GM12878 (cell line): ENCODE measurements around the gene ANKMY1. TPM values are rescaled to one million over a fixed set of nuclear protein-coding genes. Genes with fewer than 3 reads are reported as not detected.

ENCODE experiments used
- ATAC-seq: fragments of 200-7000 bp; cut with Tn5 transposase; 3 replicates; pipeline ENCODE4 v1.9.1; 2020; ENCODE audit warnings: mild to moderate bottlenecking, moderate library complexity
- BruUV-seq: library from RNA; stranded (reverse); fragments of 400-500 nt; replicated peaks from 2 replicates; lab custom pipeline; 2021; lab: Mats Ljungman, UMichigan
- CTCF ChIA-PET: fragments of 300-600 bp; sonication (Branson Sonifier 250); formaldehyde crosslinking; extraction: SDS; loops from one replicate; lab custom pipeline; 2021; ENCODE audit warnings: inconsistent platforms; lab: Yijun Ruan, JAX
- POLR2A ChIA-PET: fragments of 350-600 bp; formaldehyde crosslinking; extraction: SDS; loops from one replicate; lab custom pipeline; 2021; ENCODE audit warnings: inconsistent platforms; lab: Charles Lee
- RAD21 ChIA-PET: fragments of 300-600 bp; sonication (Branson Sonifier 250); formaldehyde crosslinking; loops from one replicate; lab custom pipeline; 2023; ENCODE audit warnings: antibody characterized with exemption; ENCODE audit not compliant: unreplicated experiment; lab: Charles Lee
- SMC1A ChIA-PET: fragments of 300-600 bp; sonication (Branson Sonifier 250); formaldehyde crosslinking; loops from one replicate; lab custom pipeline; 2023; ENCODE audit not compliant: unreplicated experiment, uncharacterized antibody; lab: Charles Lee
- DNase-seq: peaks from one replicate; pipeline ENCODE4 v3.0.0-alpha.2; 2011; ENCODE audit warnings: low read depth, low spot score
- FAIRE-seq: peaks from 3 replicates; lab custom pipeline; 2011; peaks lifted over from hg19 to GRCh38; lab: Jason Lieb, UNC
- H2AFZ ChIP-seq: 2 replicates; pipeline ENCODE4 v1.6.0; 2011; ENCODE audit warnings: low read depth, low read length, control low read depth; ENCODE audit not compliant: control insufficient read depth
- H3K27ac ChIP-seq: 2 replicates; pipeline ENCODE4 v1.5.1; 2011; ENCODE audit warnings: control low read depth; ENCODE audit not compliant: control insufficient read depth, insufficient read depth
- H3K27me3 ChIP-seq, 2 experiments: replicated peaks in 1 of 2; 2 replicates each; pipeline versions ENCODE4 v1.6.0 to v1.6.1; 2011; ENCODE audit warnings: low read length in 1 of 2; ENCODE audit not compliant: control insufficient read depth in 2 of 2, insufficient read depth in 2 of 2
- H3K36me3 ChIP-seq, 2 experiments: 2 replicates each; pipeline ENCODE4 v1.5.1; 2011; ENCODE audit warnings: low read length in 1 of 2; ENCODE audit not compliant: control insufficient read depth in 2 of 2, insufficient read depth in 2 of 2
- H3K4me1 ChIP-seq: 2 replicates; pipeline ENCODE4 v1.6.1; 2011; ENCODE audit warnings: mild to moderate bottlenecking, low read length, moderate library complexity, mixed read lengths; ENCODE audit not compliant: control insufficient read depth, insufficient read depth
- H3K4me2 ChIP-seq: 2 replicates; pipeline ENCODE4 v1.6.0; 2011; ENCODE audit warnings: control low read depth; ENCODE audit not compliant: control insufficient read depth, insufficient read depth
- H3K4me3 ChIP-seq: fragments of 200-600 bp; sonication (generic); 2 replicates; pipeline ENCODE4 v1.5.1; 2016
- H3K79me2 ChIP-seq: 2 replicates; pipeline ENCODE4 v1.6.0; 2011; ENCODE audit warnings: low read length; ENCODE audit not compliant: control insufficient read depth, insufficient read depth
- H3K9ac ChIP-seq: 2 replicates; pipeline ENCODE4 v1.8.0; 2011; ENCODE audit warnings: low read length, control low read depth, mixed read lengths; ENCODE audit not compliant: control insufficient read depth, insufficient read depth
- H3K9me3 ChIP-seq: replicated peaks from 3 replicates; pipeline ENCODE4 v1.5.1; 2011; ENCODE audit warnings: mild to moderate bottlenecking, low read length; ENCODE audit not compliant: control insufficient read depth, insufficient read depth
- H4K20me1 ChIP-seq: 2 replicates; pipeline ENCODE4 v1.6.0; 2011; ENCODE audit not compliant: control insufficient read depth, insufficient read depth
- CEBPB ChIP-seq, 2 experiments: fragments of 150-350 bp in 1 of 2; IDR thresholded peaks; 2 replicates each; pipeline ENCODE4 v1.6.1; 2012 to 2014; ENCODE audit warnings: low read depth in 2 of 2, low read length in 2 of 2, borderline replicate concordance in 1 of 2, inconsistent platforms in 1 of 2
- GATAD2B ChIP-seq: fragments of 450-650 bp; conservative IDR thresholded peaks from 2 replicates; pipeline ENCODE4 v1.6.1; 2017; ENCODE audit warnings: low read depth, mild to moderate bottlenecking, moderate library complexity
- HDAC2 ChIP-seq: fragments of 200-600 bp; sonication (generic); IDR thresholded peaks from 2 replicates; pipeline ENCODE4 v1.6.1; 2017
- NBN ChIP-seq: fragments of 450-650 bp; IDR thresholded peaks from 2 replicates; pipeline ENCODE4 v1.6.1; 2016
- NFYB ChIP-seq: IDR thresholded peaks from 2 replicates; pipeline ENCODE4 v1.6.1; 2011; ENCODE audit warnings: low read depth, mild to moderate bottlenecking, low read length, improper control_type of control experiment, moderate library complexity; ENCODE audit not compliant: insufficient read depth
- RFX5 ChIP-seq: IDR thresholded peaks from 2 replicates; pipeline ENCODE4 v1.6.1; 2011; ENCODE audit warnings: low read depth, low read length, improper control_type of control experiment
- TARDBP ChIP-seq: IDR thresholded peaks from 2 replicates; pipeline ENCODE4 v1.6.1; 2016; ENCODE audit warnings: borderline replicate concordance
- ZNF24 ChIP-seq: fragments of 450-650 bp; IDR thresholded peaks from 2 replicates; pipeline ENCODE4 v1.6.1; 2017; ENCODE audit warnings: antibody characterized with exemption, mild to moderate bottlenecking
- ZZZ3 ChIP-seq: IDR thresholded peaks from 2 replicates; pipeline ENCODE4 v1.6.1; 2011; ENCODE audit warnings: low read depth; ENCODE audit not compliant: control insufficient read depth, insufficient read length
- WGBS: methylation state at CpG from one replicate; pipeline ENCODE4 v1.1.6; 2016; ENCODE audit warnings: low lambda C conversion rate; ENCODE audit not compliant: insufficient replicate concordance, insufficient coverage; ENCODE audit errors: missing lambda C conversion rate; 5-methylcytosine and 5-hydroxymethylcytosine counted together
- in situ Hi-C: fragments of 300-500 bp; cut with MboI; formaldehyde crosslinking; loops from 9 replicates; pipeline ENCODE4 v1.14.3; 2018; ENCODE audit warnings: mixed read lengths
- intact Hi-C: fragments of 100-400 bp; cut with micrococcal nuclease; formaldehyde crosslinking; loops from one replicate; pipeline ENCODE4 v1.14.2; 2022; ENCODE audit not compliant: unreplicated experiment
- polyA plus RNA-seq, 11 experiments: library from polyadenylated mRNA; depleted of rRNA in 4 of 11; unstranded in 6 of 11; stranded (reverse) in 5 of 11; fragments of >200 nt; fragmentation: Nextera tagmentation in 4 of 11; fragmentation: Illumina TruSeq in 1 of 11; extraction: Ambion mirVana in 4 of 11; extraction: Trizol in 1 of 11; gene quantifications; 1 replicate in 1 of 11; 2 replicates in 10 of 11; pipeline versions ENCODE4 v1.2.1 to v1.2.3, GENCODE V29; 2011 to 2016; ENCODE audit warnings: inconsistent platforms in 2 of 11, missing spikeins in 2 of 11, low read depth in 1 of 11
- total RNA-seq, 4 experiments: library from RNA; depleted of rRNA in 3 of 4; stranded (reverse); fragments of >200 nt in 3 of 4; fragmentation: Illumina TruSeq in 1 of 4; extraction: Trizol in 1 of 4; gene quantifications; 2 replicates each; pipeline versions ENCODE4 v1.2.1 to v1.2.3, GENCODE V29; 2013 to 2021
- TF ChIP-seq, protein P1 (sequence below): fragments of 450-650 bp; IDR thresholded peaks from 2 replicates; pipeline ENCODE4 v1.6.1; 2017; ENCODE audit warnings: mild to moderate bottlenecking
- TF ChIP-seq, protein P2 (sequence below): IDR thresholded peaks from 2 replicates; pipeline ENCODE4 v1.6.1; 2012; ENCODE audit warnings: mild to moderate bottlenecking, low read depth, low read length
- TF ChIP-seq, protein P3 (sequence below): fragments of 450-650 bp; IDR thresholded peaks from 2 replicates; pipeline ENCODE4 v1.6.1; 2017; ENCODE audit warnings: mild to moderate bottlenecking, moderate library complexity

Gene ANKMY1
- total and polyA plus RNA-seq, 10 of the 15 experiments (the other 5 are each of a cell fraction or from before 2014, with no cell fraction given) = 1.1 to 15.3 (median 11.1) TPM

DNA sequence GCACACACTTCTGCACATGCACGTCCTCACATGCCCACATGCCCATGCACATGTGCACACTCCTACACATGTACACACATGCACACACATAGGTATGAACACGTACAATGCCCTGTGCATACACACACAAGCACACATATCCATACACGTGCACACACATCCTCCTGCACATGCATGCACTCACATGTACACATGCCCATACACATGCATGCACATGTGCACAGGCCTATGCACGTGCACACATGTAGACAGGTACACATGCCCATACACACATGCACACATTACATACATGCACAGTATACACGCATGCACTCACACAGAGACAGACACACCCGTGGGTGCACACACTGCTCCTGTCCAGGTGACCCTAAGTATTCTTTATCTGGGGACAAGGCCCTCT, 88.0 kb downstream of the ANKMY1 start (continued):
- TF ChIP-seq, protein P1, sequence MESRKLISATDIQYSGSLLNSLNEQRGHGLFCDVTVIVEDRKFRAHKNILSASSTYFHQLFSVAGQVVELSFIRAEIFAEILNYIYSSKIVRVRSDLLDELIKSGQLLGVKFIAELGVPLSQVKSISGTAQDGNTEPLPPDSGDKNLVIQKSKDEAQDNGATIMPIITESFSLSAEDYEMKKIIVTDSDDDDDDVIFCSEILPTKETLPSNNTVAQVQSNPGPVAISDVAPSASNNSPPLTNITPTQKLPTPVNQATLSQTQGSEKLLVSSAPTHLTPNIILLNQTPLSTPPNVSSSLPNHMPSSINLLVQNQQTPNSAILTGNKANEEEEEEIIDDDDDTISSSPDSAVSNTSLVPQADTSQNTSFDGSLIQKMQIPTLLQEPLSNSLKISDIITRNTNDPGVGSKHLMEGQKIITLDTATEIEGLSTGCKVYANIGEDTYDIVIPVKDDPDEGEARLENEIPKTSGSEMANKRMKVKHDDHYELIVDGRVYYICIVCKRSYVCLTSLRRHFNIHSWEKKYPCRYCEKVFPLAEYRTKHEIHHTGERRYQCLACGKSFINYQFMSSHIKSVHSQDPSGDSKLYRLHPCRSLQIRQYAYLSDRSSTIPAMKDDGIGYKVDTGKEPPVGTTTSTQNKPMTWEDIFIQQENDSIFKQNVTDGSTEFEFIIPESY = no peak
- TF ChIP-seq, protein P2, sequence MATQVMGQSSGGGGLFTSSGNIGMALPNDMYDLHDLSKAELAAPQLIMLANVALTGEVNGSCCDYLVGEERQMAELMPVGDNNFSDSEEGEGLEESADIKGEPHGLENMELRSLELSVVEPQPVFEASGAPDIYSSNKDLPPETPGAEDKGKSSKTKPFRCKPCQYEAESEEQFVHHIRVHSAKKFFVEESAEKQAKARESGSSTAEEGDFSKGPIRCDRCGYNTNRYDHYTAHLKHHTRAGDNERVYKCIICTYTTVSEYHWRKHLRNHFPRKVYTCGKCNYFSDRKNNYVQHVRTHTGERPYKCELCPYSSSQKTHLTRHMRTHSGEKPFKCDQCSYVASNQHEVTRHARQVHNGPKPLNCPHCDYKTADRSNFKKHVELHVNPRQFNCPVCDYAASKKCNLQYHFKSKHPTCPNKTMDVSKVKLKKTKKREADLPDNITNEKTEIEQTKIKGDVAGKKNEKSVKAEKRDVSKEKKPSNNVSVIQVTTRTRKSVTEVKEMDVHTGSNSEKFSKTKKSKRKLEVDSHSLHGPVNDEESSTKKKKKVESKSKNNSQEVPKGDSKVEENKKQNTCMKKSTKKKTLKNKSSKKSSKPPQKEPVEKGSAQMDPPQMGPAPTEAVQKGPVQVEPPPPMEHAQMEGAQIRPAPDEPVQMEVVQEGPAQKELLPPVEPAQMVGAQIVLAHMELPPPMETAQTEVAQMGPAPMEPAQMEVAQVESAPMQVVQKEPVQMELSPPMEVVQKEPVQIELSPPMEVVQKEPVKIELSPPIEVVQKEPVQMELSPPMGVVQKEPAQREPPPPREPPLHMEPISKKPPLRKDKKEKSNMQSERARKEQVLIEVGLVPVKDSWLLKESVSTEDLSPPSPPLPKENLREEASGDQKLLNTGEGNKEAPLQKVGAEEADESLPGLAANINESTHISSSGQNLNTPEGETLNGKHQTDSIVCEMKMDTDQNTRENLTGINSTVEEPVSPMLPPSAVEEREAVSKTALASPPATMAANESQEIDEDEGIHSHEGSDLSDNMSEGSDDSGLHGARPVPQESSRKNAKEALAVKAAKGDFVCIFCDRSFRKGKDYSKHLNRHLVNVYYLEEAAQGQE = no peak
- TF ChIP-seq NFYB = no peak

DNA sequence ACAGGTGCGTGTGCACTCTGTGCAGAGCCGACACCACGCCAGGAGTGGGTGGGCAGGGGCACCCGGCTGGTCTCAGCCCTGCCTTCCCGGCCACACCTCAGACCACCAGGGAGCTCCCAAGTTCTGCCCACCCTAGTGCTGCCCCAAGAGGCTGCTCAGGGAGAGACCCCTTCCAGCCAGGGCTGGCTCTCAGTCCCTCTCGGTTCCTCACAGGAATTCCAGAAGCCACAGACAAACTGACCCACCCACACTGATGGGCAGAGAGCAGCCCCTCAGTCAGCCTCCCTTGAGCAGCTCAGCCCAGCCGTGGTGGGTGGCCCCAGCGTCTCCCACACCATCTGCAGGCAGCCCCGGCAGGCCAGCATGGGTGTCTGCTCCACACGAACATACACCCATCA, 88.5 kb downstream of the ANKMY1 start:
- 59% methylated on average over 10 of the region's 10 CpGs for WGBS
- BruUV-seq = no TSS peak
- DNase-seq = no peak
- ATAC-seq = no peak
- CTCF ChIA-PET = no interaction called here
- no peaks in the 10 kb centered on the region for H4K20me1 ChIP-seq
- no peak for FAIRE-seq
- POLR2A ChIA-PET = no interaction called here
- no peaks in the 10 kb centered on the region for H3K27me3 ChIP-seq
- intact Hi-C loops (no loop called here), in situ Hi-C loops (no loop called here)
- no peak overlapping the region for H3K4me2 ChIP-seq
- H3K27ac ChIP-seq = no peak overlapping the region
- H3K4me1 ChIP-seq = peaks cover 6% of the 10 kb centered on the region
- SMC1A ChIA-PET = no interaction called here
- no peak overlapping the region for H3K4me3 ChIP-seq
- H3K36me3 ChIP-seq = no peaks in the 10 kb centered on the region
- no peak overlapping the region for H3K9ac ChIP-seq
- H3K9me3 ChIP-seq = peaks cover 3% of the 10 kb centered on the region; the same call in 2 of the 3 replicates
- no peaks in the 10 kb centered on the region for H3K79me2 ChIP-seq
- H2AFZ ChIP-seq = no peak overlapping the region
- RAD21 ChIA-PET = no interaction called here
- no peak for TF ChIP-seq ZZZ3
- no peak for TF ChIP-seq HDAC2
- TF ChIP-seq CEBPB (IDR thresholded peaks at IDR 0.05; ENCODE audit: borderline replicate concordance in 1 of 2, low read depth in 2 of 2, low read length in 2 of 2) = no peak
- TF ChIP-seq, protein P3, sequence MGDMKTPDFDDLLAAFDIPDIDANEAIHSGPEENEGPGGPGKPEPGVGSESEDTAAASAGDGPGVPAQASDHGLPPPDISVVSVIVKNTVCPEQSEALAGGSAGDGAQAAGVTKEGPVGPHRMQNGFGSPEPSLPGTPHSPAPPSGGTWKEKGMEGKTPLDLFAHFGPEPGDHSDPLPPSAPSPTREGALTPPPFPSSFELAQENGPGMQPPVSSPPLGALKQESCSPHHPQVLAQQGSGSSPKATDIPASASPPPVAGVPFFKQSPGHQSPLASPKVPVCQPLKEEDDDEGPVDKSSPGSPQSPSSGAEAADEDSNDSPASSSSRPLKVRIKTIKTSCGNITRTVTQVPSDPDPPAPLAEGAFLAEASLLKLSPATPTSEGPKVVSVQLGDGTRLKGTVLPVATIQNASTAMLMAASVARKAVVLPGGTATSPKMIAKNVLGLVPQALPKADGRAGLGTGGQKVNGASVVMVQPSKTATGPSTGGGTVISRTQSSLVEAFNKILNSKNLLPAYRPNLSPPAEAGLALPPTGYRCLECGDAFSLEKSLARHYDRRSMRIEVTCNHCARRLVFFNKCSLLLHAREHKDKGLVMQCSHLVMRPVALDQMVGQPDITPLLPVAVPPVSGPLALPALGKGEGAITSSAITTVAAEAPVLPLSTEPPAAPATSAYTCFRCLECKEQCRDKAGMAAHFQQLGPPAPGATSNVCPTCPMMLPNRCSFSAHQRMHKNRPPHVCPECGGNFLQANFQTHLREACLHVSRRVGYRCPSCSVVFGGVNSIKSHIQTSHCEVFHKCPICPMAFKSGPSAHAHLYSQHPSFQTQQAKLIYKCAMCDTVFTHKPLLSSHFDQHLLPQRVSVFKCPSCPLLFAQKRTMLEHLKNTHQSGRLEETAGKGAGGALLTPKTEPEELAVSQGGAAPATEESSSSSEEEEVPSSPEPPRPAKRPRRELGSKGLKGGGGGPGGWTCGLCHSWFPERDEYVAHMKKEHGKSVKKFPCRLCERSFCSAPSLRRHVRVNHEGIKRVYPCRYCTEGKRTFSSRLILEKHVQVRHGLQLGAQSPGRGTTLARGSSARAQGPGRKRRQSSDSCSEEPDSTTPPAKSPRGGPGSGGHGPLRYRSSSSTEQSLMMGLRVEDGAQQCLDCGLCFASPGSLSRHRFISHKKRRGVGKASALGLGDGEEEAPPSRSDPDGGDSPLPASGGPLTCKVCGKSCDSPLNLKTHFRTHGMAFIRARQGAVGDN = no peak
- no peak for TF ChIP-seq NBN
- TF ChIP-seq, protein P1 = no peak
- TF ChIP-seq RFX5 = no peak
- no peak for TF ChIP-seq TARDBP
- no peak for TF ChIP-seq ZNF24
- no peak for TF ChIP-seq GATAD2B
